AG10803 (cell line): Measurements from ENCODE around the gene SVOPL.

ENCODE experiments used
- DNase-seq: peaks from one replicate; pipeline ENCODE4 v3.0.0; 2010; ENCODE audit warnings: low read depth
- H3K4me3 ChIP-seq: 2 replicates; pipeline ENCODE4 v1.5.1; 2011; ENCODE audit warnings: mild to moderate bottlenecking, low read length, control low read depth
- CTCF ChIP-seq: conservative IDR thresholded peaks from 2 replicates; pipeline ENCODE4 v1.5.1; 2011; ENCODE audit warnings: mild to moderate bottlenecking, low read length, control low read depth, inconsistent platforms

The SVOPL gene

GRCh38 chr7:138662076-138662990, 38.8 kb downstream of the SVOPL start:
- DNase-seq, result no peak
- H3K4me3 ChIP-seq, result no peak overlapping the region
- no peak for TF ChIP-seq CTCF

GRCh38 chr7:138661069-138661635, 40.0 kb downstream of the SVOPL start:
- no peak overlapping the region for H3K4me3 ChIP-seq
- TF ChIP-seq CTCF, result no peak
- DNase-seq, result no peak

GRCh38 chr7:138658889-138659288, 42.3 kb downstream of the SVOPL start:
- no peak overlapping the region for H3K4me3 ChIP-seq
- DNase-seq, result no peak
- TF ChIP-seq CTCF, result no peak

- no peak for DNase-seq
- H3K4me3 ChIP-seq, result no peak overlapping the region
- TF ChIP-seq CTCF, result no peak
Observed at GRCh38 chr7:138657854-138658386, 43.2 kb downstream of the SVOPL start.

GRCh38 chr7:138656952-138657351, 44.2 kb downstream of the SVOPL start:
- DNase-seq, result no peak
- no peak overlapping the region for H3K4me3 ChIP-seq
- TF ChIP-seq CTCF, result no peak

- DNase-seq, result no peak
- H3K4me3 ChIP-seq, result no peak overlapping the region
- no peak for TF ChIP-seq CTCF
Observed at GRCh38 chr7:138654616-138655015, 46.5 kb downstream of the SVOPL start.

- no peak overlapping the region for H3K4me3 ChIP-seq
- no peak for DNase-seq
- TF ChIP-seq CTCF, result no peak
Observed at GRCh38 chr7:138649506-138649905, 51.7 kb downstream of the SVOPL start.
